Neural cell (in vitro differentiated cells): ENCODE results near the gene TIGD6. TPM values are rescaled to one million over a fixed set of nuclear protein-coding genes. Genes with fewer than 3 reads are reported as not detected.
A peak's percentile ranks its signal among the peaks of the same experiment; 100 is the strongest.

ENCODE experiments used
- H2AFZ ChIP-seq: fragments of 200-600, 300-800 bp; sonication (generic), shearing (Covaris generic); 2 replicates; pipeline ENCODE4 v1.6.0; 2014; ENCODE audit warnings: low read depth, mild to moderate bottlenecking, antibody characterized with exemption, low read length, moderate library complexity
- H3F3A ChIP-seq: fragments of 200-600 bp; shearing (Covaris generic); 2 replicates; pipeline ENCODE4 v1.6.1; 2016; ENCODE audit warnings: mild to moderate bottlenecking, moderate library complexity, mixed read lengths, antibody characterized with exemption, low read length; ENCODE audit not compliant: insufficient read depth, poor library complexity, severe bottlenecking
- H3K27ac ChIP-seq: fragments of 200-600, 300-800 bp; sonication (generic), shearing (Covaris generic); 2 replicates; pipeline ENCODE4 v1.5.1; 2014; ENCODE audit warnings: mild to moderate bottlenecking, low read length, moderate library complexity
- H3K27me3 ChIP-seq: fragments of 300-800, 200-600 bp; sonication (generic), shearing (Covaris generic); 2 replicates; pipeline ENCODE4 v1.6.0; 2014; ENCODE audit warnings: mild to moderate bottlenecking, low read depth, low read length, moderate library complexity; ENCODE audit not compliant: insufficient read depth
- H3K36me3 ChIP-seq: fragments of 300-800, 200-600 bp; sonication (generic), shearing (Covaris generic); 2 replicates; pipeline ENCODE4 v1.5.1; 2014; ENCODE audit warnings: mild to moderate bottlenecking, antibody characterized with exemption, low read length, moderate library complexity; ENCODE audit not compliant: insufficient read depth
- H3K4me2 ChIP-seq: fragments of 300-800, 200-600 bp; sonication (generic), shearing (Covaris generic); 2 replicates; pipeline ENCODE4 v1.6.0; 2014; ENCODE audit warnings: mild to moderate bottlenecking, low read length
- H3K4me3 ChIP-seq: fragments of 300-800, 200-600 bp; sonication (generic), shearing (Covaris generic); 2 replicates; pipeline ENCODE4 v1.5.1; 2014; ENCODE audit warnings: mild to moderate bottlenecking, low read length, moderate library complexity
- H3K79me2 ChIP-seq: fragments of 200-600 bp; shearing (Covaris generic); replicated peaks from 2 replicates; pipeline ENCODE4 v1.6.0; 2014; ENCODE audit warnings: mild to moderate bottlenecking, low read length, moderate library complexity; ENCODE audit not compliant: insufficient read depth
- H3K9ac ChIP-seq: fragments of 300-800, 200-600 bp; sonication (generic), shearing (Covaris generic); 2 replicates; pipeline ENCODE4 v1.6.1; 2016; ENCODE audit warnings: mild to moderate bottlenecking, low read length, mixed read lengths
- H3K9me2 ChIP-seq: fragments of 200-600 bp; shearing (Covaris generic); 2 replicates; pipeline ENCODE4 v1.6.1; 2016; ENCODE audit warnings: mild to moderate bottlenecking, low read length, mixed read lengths; ENCODE audit not compliant: insufficient read depth
- H3K9me3 ChIP-seq: fragments of 200-600, 300-800 bp; sonication (generic), shearing (Covaris generic); 2 replicates; pipeline ENCODE4 v1.6.1; 2016; ENCODE audit warnings: mild to moderate bottlenecking, mixed run types, low read length, moderate library complexity, mixed read lengths
- H4K20me1 ChIP-seq: fragments of 200-600 bp; shearing (Covaris generic); 2 replicates; pipeline ENCODE4 v1.6.1; 2016; ENCODE audit warnings: mild to moderate bottlenecking, mixed run types; ENCODE audit not compliant: insufficient read depth
- CTCF ChIP-seq: fragments of 450-650 bp; IDR thresholded peaks from 2 replicates; pipeline ENCODE4 v1.5.1; 2014; ENCODE audit warnings: antibody characterized with exemption, mild to moderate bottlenecking, moderate library complexity; ENCODE audit not compliant: poor library complexity, severe bottlenecking
- EP300 ChIP-seq: fragments of 450-650 bp; conservative IDR thresholded peaks from 2 replicates; pipeline ENCODE4 v1.6.1; 2014; ENCODE audit warnings: antibody characterized with exemption, mild to moderate bottlenecking, moderate library complexity; ENCODE audit not compliant: poor library complexity, severe bottlenecking
- EZH2 ChIP-seq: fragments of 200-600, 300-800 bp; shearing (Covaris generic), sonication (generic); IDR thresholded peaks from 2 replicates; pipeline ENCODE4 v1.6.1; 2014; ENCODE audit warnings: antibody characterized with exemption, low read length, borderline replicate concordance, mild to moderate bottlenecking; ENCODE audit not compliant: insufficient read depth, poor library complexity, severe bottlenecking
- MXI1 ChIP-seq: fragments of 450-650 bp; conservative IDR thresholded peaks from 2 replicates; pipeline ENCODE4 v1.6.1; 2014; ENCODE audit warnings: antibody characterized with exemption, mild to moderate bottlenecking; ENCODE audit not compliant: poor library complexity, severe bottlenecking
- POLR2AphosphoS5 ChIP-seq: IDR thresholded peaks from 2 replicates; pipeline ENCODE4 v1.6.1; 2012
- RAD21 ChIP-seq: fragments of 450-650 bp; conservative IDR thresholded peaks from 2 replicates; pipeline ENCODE4 v1.6.1; 2014; ENCODE audit warnings: antibody characterized with exemption, mild to moderate bottlenecking, moderate library complexity
- REST ChIP-seq: IDR thresholded peaks from 2 replicates; pipeline ENCODE4 v1.6.1; 2012; ENCODE audit warnings: borderline replicate concordance
- SMC3 ChIP-seq: fragments of 450-650 bp; conservative IDR thresholded peaks from 2 replicates; pipeline ENCODE4 v1.6.1; 2014; ENCODE audit warnings: antibody characterized with exemption, mild to moderate bottlenecking, moderate library complexity; ENCODE audit not compliant: poor library complexity
- TAF1 ChIP-seq: IDR thresholded peaks from 2 replicates; pipeline ENCODE4 v1.6.1; 2012; ENCODE audit warnings: low read depth
- polyA plus RNA-seq: library from polyadenylated mRNA; depleted of rRNA; stranded (reverse); fragments of >200 nt; gene quantifications from 2 replicates; pipeline ENCODE4 v1.2.3, GENCODE V29; 2014

The TIGD6 gene
- polyA plus RNA-seq, 1 donor from 2014 or later, result 6.5 TPM

GRCh38 chr5:149962601-149963300 lies 37.7 kb downstream of the TIGD6 start:
- TF ChIP-seq EZH2, result no peak
- no peak for TF ChIP-seq POLR2AphosphoS5
- no peak for TF ChIP-seq SMC3
- TF ChIP-seq MXI1, result no peak
- no peak for TF ChIP-seq CTCF
- TF ChIP-seq TAF1, result no peak
- TF ChIP-seq RAD21, result no peak
- TF ChIP-seq EP300, result no peak
- no peak for TF ChIP-seq REST
- H3K27me3 ChIP-seq, result no peaks in the 10 kb centered on the region
- no peaks in the 10 kb centered on the region for H3K9me3 ChIP-seq
- no peak overlapping the region for H3K27ac ChIP-seq
- H3K4me3 ChIP-seq, result no peak overlapping the region
- H3K9me2 ChIP-seq, result no peaks in the 10 kb centered on the region
- H3K79me2 ChIP-seq, result no peaks in the 10 kb centered on the region
- H2AFZ ChIP-seq, result no peak overlapping the region
- H3F3A ChIP-seq, result peaks cover 6% of the 10 kb centered on the region
- H4K20me1 ChIP-seq, result no peaks in the 10 kb centered on the region
- H3K4me2 ChIP-seq, result no peak overlapping the region
- no peak overlapping the region for H3K9ac ChIP-seq
- no peaks in the 10 kb centered on the region for H3K36me3 ChIP-seq

- Histone ChIP-seq H3K4me3 (peak overlapping the region; percentile 98), H3F3A (peaks cover 6% of the 10 kb centered on the region), H2AFZ (no peak overlapping the region), H3K79me2 (no peaks in the 10 kb centered on the region), H4K20me1 (no peaks in the 10 kb centered on the region), H3K9me2 (no peaks in the 10 kb centered on the region), H3K36me3 (no peaks in the 10 kb centered on the region), H3K27me3 (no peaks in the 10 kb centered on the region), H3K9ac (no peak overlapping the region), H3K4me2 (no peak overlapping the region), H3K27ac (no peak overlapping the region), H3K9me3 (no peaks in the 10 kb centered on the region)
- TF ChIP-seq CTCF, result peak; percentile 60
- no peak for TF ChIP-seq EP300
- peak; percentile 55 for TF ChIP-seq SMC3
- TF ChIP-seq MXI1, result no peak
- peak; percentile 53 for TF ChIP-seq RAD21
Measured at GRCh38 chr5:149961957-149962409, 38.5 kb downstream of the TIGD6 start.
